Activated B cell treated with CpG ODN at 0.5 μM for 24 hours (primary cell): ENCODE data around the gene OXSR1. TPM values are rescaled to one million over a fixed set of nuclear protein-coding genes. Genes with fewer than 3 reads are reported as not detected.

Experiments used
- ATAC-seq: fragments of 200-7000 bp; cut with Tn5 transposase; one replicate; pipeline ENCODE4 v1.10.0; 2021; ENCODE audit warnings: low read depth, mild to moderate bottlenecking, moderate library complexity
- CTCF ChIA-PET: fragments of 350-600 bp; sonication (Branson Sonifier 250); formaldehyde crosslinking; loops from one replicate; lab custom pipeline; 2021; ENCODE audit warnings: antibody characterized with exemption; lab: Charles Lee
- POLR2A ChIA-PET: fragments of 350-600 bp; sonication (Branson Sonifier 250); formaldehyde crosslinking; loops from one replicate; lab custom pipeline; 2021; ENCODE audit warnings: antibody characterized with exemption; lab: Charles Lee
- DNase-seq: peaks from one replicate; pipeline ENCODE4 v3.0.0; 2022
- H3K27ac Mint-ChIP-seq: one replicate; pipeline ENCODE4 v1.8.0; 2020; ENCODE audit warnings: mixed read lengths
- H3K27me3 Mint-ChIP-seq: one replicate; pipeline ENCODE4 v1.8.0; 2021; ENCODE audit warnings: mixed read lengths
- H3K36me3 Mint-ChIP-seq: one replicate; pipeline ENCODE4 v1.8.0; 2021; ENCODE audit warnings: low read depth, mixed read lengths
- H3K4me1 Mint-ChIP-seq: one replicate; pipeline ENCODE4 v1.8.0; 2021; ENCODE audit warnings: mixed read lengths
- H3K4me3 Mint-ChIP-seq: one replicate; pipeline ENCODE4 v1.8.0; 2020; ENCODE audit warnings: mild to moderate bottlenecking, mixed read lengths
- H3K9me3 Mint-ChIP-seq: one replicate; pipeline ENCODE4 v1.8.0; 2020; ENCODE audit warnings: mixed read lengths
- CTCF ChIP-seq: fragments of 200-600 bp; IDR thresholded peaks from one replicate; pipeline ENCODE4 v1.8.0; 2022; ENCODE audit warnings: antibody characterized with exemption, mild to moderate bottlenecking
- intact Hi-C: fragments of 100-400 bp; cut with micrococcal nuclease; formaldehyde crosslinking; loops from one replicate; pipeline ENCODE4 v1.15.1; 2024
- total RNA-seq: library from RNA; stranded (reverse); gene quantifications from 2 replicates; pipeline ENCODE4 v1.2.3, GENCODE V29; 2022

The OXSR1 gene
- total RNA-seq, 1 donor from 2014 or later = 40.2 TPM

- no peak overlapping the region for H3K27ac Mint-ChIP-seq
- ChIA-PET POLR2A (no interaction called here), CTCF (no interaction called here)
- DNase-seq (no peak), ATAC-seq (no peak)
- H3K27me3 Mint-ChIP-seq = no peaks in the 10 kb centered on the region
- no peak overlapping the region for H3K4me3 Mint-ChIP-seq
- peaks cover 8% of the 10 kb centered on the region for H3K4me1 Mint-ChIP-seq
- no peak for TF ChIP-seq CTCF
- intact Hi-C loops = no loop called here
- H3K36me3 Mint-ChIP-seq = peaks cover 59% of the 10 kb centered on the region
- no peaks in the 10 kb centered on the region for H3K9me3 Mint-ChIP-seq
These were observed 56.8 kb downstream of the OXSR1 start for GRCh38 chr3:38222032-38222634.

GRCh38 chr3:38224357-38224756, 59.0 kb downstream of the OXSR1 start:
- Mint-ChIP-seq H3K36me3 (peaks cover 62% of the 10 kb centered on the region), H3K4me3 (no peak overlapping the region), H3K27me3 (no peaks in the 10 kb centered on the region), H3K27ac (no peak overlapping the region), H3K4me1 (no peaks in the 10 kb centered on the region), H3K9me3 (no peaks in the 10 kb centered on the region)
- ChIA-PET CTCF (no interaction called here), POLR2A (interaction anchor here (0.7 kb wide), 1 partner anchor 14 kb away, joined by 3 read pairs; no protein-coding TSS in a partner anchor)
- no peak for DNase-seq
- no peak for ATAC-seq
- TF ChIP-seq CTCF = no peak
- intact Hi-C loops = no loop called here

- peaks cover 77% of the 10 kb centered on the region for H3K36me3 Mint-ChIP-seq
These were observed 60.9 kb downstream of the OXSR1 start for GRCh38 chr3:38226273-38226672.

GRCh38 chr3:38227989-38228388, 62.7 kb downstream of the OXSR1 start:
- no peak for DNase-seq
- Mint-ChIP-seq H3K4me3 (no peak overlapping the region), H3K27ac (no peak overlapping the region), H3K36me3 (peaks cover 79% of the 10 kb centered on the region), H3K27me3 (no peaks in the 10 kb centered on the region), H3K4me1 (peaks cover 6% of the 10 kb centered on the region), H3K9me3 (no peaks in the 10 kb centered on the region)
- ChIA-PET CTCF (no interaction called here), POLR2A (no interaction called here)
- TF ChIP-seq CTCF = no peak
- ATAC-seq = no peak
- intact Hi-C loops = loop anchor here (5.0 kb wide), 1 partner anchor 111 kb away; no protein-coding TSS in a partner anchor

More at GRCh38 chr3:38226273-38226672, 60.9 kb downstream of the OXSR1 start:
- H3K27ac Mint-ChIP-seq = no peak overlapping the region
- DNase-seq (no peak), ATAC-seq (no peak)
- CTCF ChIA-PET = interaction anchor here (0.8 to 1.6 kb wide), 3 partner anchors 9 to 62 kb away, joined by 3 to 4 read pairs (median 3); no protein-coding TSS in a partner anchor
- intact Hi-C loops = loop anchor here (5.0 kb wide), 1 partner anchor 109 kb away; no protein-coding TSS in a partner anchor
- no peak overlapping the region for H3K4me3 Mint-ChIP-seq
- H3K27me3 Mint-ChIP-seq = no peaks in the 10 kb centered on the region
- H3K9me3 Mint-ChIP-seq = no peaks in the 10 kb centered on the region
- POLR2A ChIA-PET = no interaction called here
- no peaks in the 10 kb centered on the region for H3K4me1 Mint-ChIP-seq
- TF ChIP-seq CTCF = no peak

GRCh38 chr3:38229036-38229435, 63.7 kb downstream of the OXSR1 start:
- no peak for TF ChIP-seq CTCF
- Mint-ChIP-seq H3K4me3 (no peak overlapping the region), H3K36me3 (peaks cover 81% of the 10 kb centered on the region), H3K27ac (no peak overlapping the region), H3K4me1 (peaks cover 8% of the 10 kb centered on the region), H3K27me3 (no peaks in the 10 kb centered on the region), H3K9me3 (no peaks in the 10 kb centered on the region)
- CTCF ChIA-PET = interaction anchor here (0.6 kb wide), 1 partner anchor 69 kb away, joined by 4 read pairs; no protein-coding TSS in a partner anchor
- intact Hi-C loops = loop anchor here (5.0 kb wide), 1 partner anchor 112 kb away; no protein-coding TSS in a partner anchor
- ATAC-seq (no peak), DNase-seq (no peak)
- POLR2A ChIA-PET = no interaction called here
